ENCODE measurements around the gene SPG7.

GRCh38 chr16:89555265-89555664 lies 47.1 kb downstream of the SPG7 start:
- TF ChIP-seq EZH2 (optimal IDR thresholded peaks at IDR 0.05; ENCODE audit: low read depth, low read length) = no peak
- no peak for TF ChIP-seq CTCF (IDR thresholded peaks at IDR 0.05; ENCODE audit: low read length)
- no peak for TF ChIP-seq EZH2phosphoT487 (IDR thresholded peaks at IDR 0.05; ENCODE audit: low read length)

Data from MM.1S (cell line).